SU-DHL-6 (cell line): Measurements from ENCODE around the gene ANKRD26.

Experiments used
- EZH2phosphoT487 ChIP-seq: fragments of 200-600 bp; sonication (generic), shearing (Covaris generic); conservative IDR thresholded peaks from 2 replicates; pipeline ENCODE4 v1.6.1; 2018; ENCODE audit warnings: mild to moderate bottlenecking, antibody characterized with exemption, low read length, moderate library complexity, mixed read lengths
- TF ChIP-seq, protein P1 (sequence below): fragments of 200-600 bp; sonication (generic); IDR thresholded peaks from one replicate; pipeline ENCODE4 v1.5.1; 2017; ENCODE audit warnings: antibody characterized with exemption, mild to moderate bottlenecking, low read length, moderate library complexity; ENCODE audit not compliant: insufficient read depth, poor library complexity, severe bottlenecking

GRCh38 chr10:27104919-27105318 is 4.6 kb upstream of the ANKRD26 start:
- TF ChIP-seq, protein P1, sequence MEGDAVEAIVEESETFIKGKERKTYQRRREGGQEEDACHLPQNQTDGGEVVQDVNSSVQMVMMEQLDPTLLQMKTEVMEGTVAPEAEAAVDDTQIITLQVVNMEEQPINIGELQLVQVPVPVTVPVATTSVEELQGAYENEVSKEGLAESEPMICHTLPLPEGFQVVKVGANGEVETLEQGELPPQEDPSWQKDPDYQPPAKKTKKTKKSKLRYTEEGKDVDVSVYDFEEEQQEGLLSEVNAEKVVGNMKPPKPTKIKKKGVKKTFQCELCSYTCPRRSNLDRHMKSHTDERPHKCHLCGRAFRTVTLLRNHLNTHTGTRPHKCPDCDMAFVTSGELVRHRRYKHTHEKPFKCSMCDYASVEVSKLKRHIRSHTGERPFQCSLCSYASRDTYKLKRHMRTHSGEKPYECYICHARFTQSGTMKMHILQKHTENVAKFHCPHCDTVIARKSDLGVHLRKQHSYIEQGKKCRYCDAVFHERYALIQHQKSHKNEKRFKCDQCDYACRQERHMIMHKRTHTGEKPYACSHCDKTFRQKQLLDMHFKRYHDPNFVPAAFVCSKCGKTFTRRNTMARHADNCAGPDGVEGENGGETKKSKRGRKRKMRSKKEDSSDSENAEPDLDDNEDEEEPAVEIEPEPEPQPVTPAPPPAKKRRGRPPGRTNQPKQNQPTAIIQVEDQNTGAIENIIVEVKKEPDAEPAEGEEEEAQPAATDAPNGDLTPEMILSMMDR = no peak
- no peak for TF ChIP-seq EZH2phosphoT487
